Kidney (tissue), 14 donors: ENCODE data around the gene OR8D1. TPM values are rescaled to one million over a fixed set of nuclear protein-coding genes. Genes with fewer than 3 reads are reported as not detected.

ENCODE experiments used
- DNase-seq, 5 donors: peaks; one replicate each; pipeline ENCODE4 v3.0.0-alpha.2; 2013 to 2020
- FAIRE-seq: peaks from 2 replicates; lab custom pipeline; 2012; peaks lifted over from hg19 to GRCh38; lab: Jason Lieb, UNC
- H3K27ac ChIP-seq, 2 donors: one replicate each; pipeline ENCODE4 v1.7.0; 2013; ENCODE audit warnings: low read depth in 2 of 2, low read length in 2 of 2, inconsistent platforms in 1 of 2
- H3K27me3 ChIP-seq: one replicate; pipeline ENCODE4 v1.7.1; 2013; ENCODE audit warnings: low read length, inconsistent platforms; ENCODE audit not compliant: control insufficient read depth, insufficient read depth
- H3K36me3 ChIP-seq, 3 donors: one replicate each; pipeline versions ENCODE4 v1.7.0 to v1.7.1; 2013; ENCODE audit warnings: low read length in 3 of 3, control low read depth in 1 of 3, inconsistent platforms in 1 of 3; ENCODE audit not compliant: insufficient read depth in 3 of 3, control insufficient read depth in 2 of 3
- H3K4me1 ChIP-seq, 3 donors: one replicate each; pipeline versions ENCODE4 v1.7.0 to v1.7.1; 2013; ENCODE audit warnings: low read length in 3 of 3, inconsistent platforms in 1 of 3, low read depth in 1 of 3; ENCODE audit not compliant: control insufficient read depth in 2 of 3, insufficient read depth in 2 of 3
- H3K4me3 ChIP-seq, 3 donors: one replicate each; pipeline versions ENCODE4 v1.7.0 to v1.8.1; 2013; ENCODE audit warnings: low read length in 3 of 3, control low read depth in 1 of 3, inconsistent platforms in 1 of 3
- H3K9ac ChIP-seq, 3 donors: one replicate each; pipeline versions ENCODE4 v1.7.0 to v1.7.1; 2013; ENCODE audit warnings: low read length in 3 of 3, control low read depth in 1 of 3, inconsistent platforms in 1 of 3
- H3K9me3 ChIP-seq, 3 donors: one replicate each; pipeline versions ENCODE4 v1.7.0 to v1.7.1; 2013; ENCODE audit warnings: low read length in 3 of 3, control low read depth in 1 of 3, inconsistent platforms in 1 of 3; ENCODE audit not compliant: control insufficient read depth in 2 of 3, insufficient read depth in 1 of 3
- intact Hi-C: fragments of 100-400 bp; cut with DNase I; formaldehyde crosslinking; loops from one replicate; pipeline ENCODE4 v1.11.1; 2022
- polyA plus RNA-seq: library from polyadenylated mRNA; stranded (reverse); fragments of 350-450 nt; fragmentation: Illumina TruSeq; extraction: RNeasy Lipid Tissue Mini Kit (QIAGEN cat#74804); gene quantifications from one replicate; pipeline ENCODE4 v1.2.3, GENCODE V29; 2014; ENCODE audit warnings: low read depth, low replicate concordance; ENCODE audit not compliant: insufficient read depth
- total RNA-seq: library from RNA; stranded (reverse); fragmentation: NEBNext Ultra II Directional; extraction: Animal tissue kit (Norgen Biotek cat#: 25700); gene quantifications from one replicate; pipeline ENCODE4 v1.2.1, GENCODE V29; 2021
- TF ChIP-seq, protein P1 (sequence below): IDR thresholded peaks from 3 replicates; pipeline ENCODE4 v1.5.1; 2012; ENCODE audit warnings: mild to moderate bottlenecking, moderate library complexity, borderline replicate concordance; ENCODE audit not compliant: insufficient read depth; ENCODE audit errors: extremely low read depth
- donor health status: control.
- donor health status: control.
- donor health status: control.
- donor health status: control.
- donor health status: control.
- donor health status: DM: yes; HTN: yes; CAD: no.
- donor health status: Normal renal cell carcinoma (clear cell type).

OR8D1 gene
- total and polyA plus RNA-seq, 2 donors from 2014 or later, result not detected

DNA sequence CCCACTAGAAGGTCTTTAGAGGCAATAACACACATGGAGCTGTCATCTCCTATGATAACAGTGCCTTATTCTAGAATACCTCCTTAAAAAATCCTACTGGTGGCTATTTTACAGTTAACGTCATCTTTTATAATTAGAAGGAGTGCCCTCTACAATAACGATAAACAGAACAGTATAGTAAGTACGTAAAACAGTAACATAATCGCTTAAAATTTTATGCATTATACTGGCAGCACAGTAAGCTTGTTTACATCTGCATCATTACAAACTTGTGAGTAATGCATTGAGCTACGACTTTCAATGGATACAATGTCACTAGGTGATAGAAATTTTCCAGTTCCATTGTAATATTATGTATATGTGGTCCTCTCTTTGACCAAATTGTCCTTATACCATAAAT is 30.6 kb upstream of the OR8D1 start:
- Histone ChIP-seq H3K27me3 (no peaks in the 10 kb centered on the region), H3K4me1 (no peaks in the 10 kb centered on the region), H3K4me3 (no peak overlapping the region), H3K36me3 (no peaks in the 10 kb centered on the region), H3K9me3 (peaks cover 0 to under 1% (median 0%) of the 10 kb centered on the region in 3 donors), H3K9ac (no peak overlapping the region), H3K27ac (no peak overlapping the region)
- FAIRE-seq (no peak), DNase-seq (no peak)
- TF ChIP-seq, protein P1, sequence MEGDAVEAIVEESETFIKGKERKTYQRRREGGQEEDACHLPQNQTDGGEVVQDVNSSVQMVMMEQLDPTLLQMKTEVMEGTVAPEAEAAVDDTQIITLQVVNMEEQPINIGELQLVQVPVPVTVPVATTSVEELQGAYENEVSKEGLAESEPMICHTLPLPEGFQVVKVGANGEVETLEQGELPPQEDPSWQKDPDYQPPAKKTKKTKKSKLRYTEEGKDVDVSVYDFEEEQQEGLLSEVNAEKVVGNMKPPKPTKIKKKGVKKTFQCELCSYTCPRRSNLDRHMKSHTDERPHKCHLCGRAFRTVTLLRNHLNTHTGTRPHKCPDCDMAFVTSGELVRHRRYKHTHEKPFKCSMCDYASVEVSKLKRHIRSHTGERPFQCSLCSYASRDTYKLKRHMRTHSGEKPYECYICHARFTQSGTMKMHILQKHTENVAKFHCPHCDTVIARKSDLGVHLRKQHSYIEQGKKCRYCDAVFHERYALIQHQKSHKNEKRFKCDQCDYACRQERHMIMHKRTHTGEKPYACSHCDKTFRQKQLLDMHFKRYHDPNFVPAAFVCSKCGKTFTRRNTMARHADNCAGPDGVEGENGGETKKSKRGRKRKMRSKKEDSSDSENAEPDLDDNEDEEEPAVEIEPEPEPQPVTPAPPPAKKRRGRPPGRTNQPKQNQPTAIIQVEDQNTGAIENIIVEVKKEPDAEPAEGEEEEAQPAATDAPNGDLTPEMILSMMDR, result no peak
- intact Hi-C loops, result no loop called here

GRCh38 chr11:124340142-124340447 is 26.3 kb upstream of the OR8D1 start:
- no peaks in the 10 kb centered on the region for H3K9me3 ChIP-seq
- DNase-seq (no peak), FAIRE-seq (no peak)
- intact Hi-C loops, result no loop called here
- TF ChIP-seq, protein P1, result no peak
- H3K4me1 ChIP-seq, result no peaks in the 10 kb centered on the region
- H3K4me3 ChIP-seq, result no peak overlapping the region
- no peaks in the 10 kb centered on the region for H3K27me3 ChIP-seq
- no peak overlapping the region for H3K27ac ChIP-seq
- H3K36me3 ChIP-seq, result no peaks in the 10 kb centered on the region
- no peak overlapping the region for H3K9ac ChIP-seq

DNA sequence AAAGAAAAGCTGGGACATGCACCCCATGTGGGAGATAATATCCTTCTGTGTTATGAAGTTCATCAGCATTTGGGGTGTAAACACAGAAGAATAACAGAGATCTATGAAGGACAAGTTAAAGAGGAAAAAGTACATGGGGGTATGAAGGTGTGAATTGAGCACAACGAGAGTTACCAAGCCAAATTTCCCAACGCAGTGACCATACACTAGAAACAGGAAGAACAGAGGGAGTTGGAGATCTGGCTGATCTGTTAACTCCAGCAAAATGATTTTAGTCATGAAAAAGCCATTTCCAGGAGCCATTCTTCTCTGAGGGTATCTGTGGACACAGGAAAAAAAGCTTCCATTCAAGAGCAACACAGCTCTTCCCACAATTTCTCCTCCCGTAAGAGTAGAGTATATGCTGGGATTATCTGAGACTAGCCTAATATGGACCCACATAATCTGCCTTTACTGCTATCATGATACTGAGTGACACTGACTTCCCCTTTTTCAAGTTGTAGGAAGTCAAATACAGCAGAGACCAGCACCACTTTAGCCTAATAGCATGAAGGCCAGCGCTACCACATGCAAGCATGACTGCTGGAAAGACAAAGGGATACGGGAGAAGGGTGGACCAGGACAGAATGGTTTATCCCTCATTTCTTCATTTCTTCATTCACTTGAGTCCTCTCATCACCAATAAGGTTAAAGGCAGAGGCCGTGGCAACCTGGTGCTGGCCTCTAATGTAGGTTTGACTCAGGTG is 25.8 kb upstream of the OR8D1 start:
- no peak for DNase-seq
- H3K36me3 ChIP-seq, result no peaks in the 10 kb centered on the region
- no peak overlapping the region for H3K27ac ChIP-seq
- intact Hi-C loops, result no loop called here
- H3K9me3 ChIP-seq, result no peaks in the 10 kb centered on the region
- no peak overlapping the region for H3K9ac ChIP-seq
- TF ChIP-seq, protein P1, result no peak
- no peaks in the 10 kb centered on the region for H3K4me1 ChIP-seq
- FAIRE-seq, result no peak
- H3K4me3 ChIP-seq, result no peak overlapping the region
- H3K27me3 ChIP-seq, result no peaks in the 10 kb centered on the region

- no peak overlapping the region for H3K9ac ChIP-seq
- no peak overlapping the region for H3K27ac ChIP-seq
- DNase-seq (no peak), FAIRE-seq (no peak)
- TF ChIP-seq, protein P1, result no peak
- no peaks in the 10 kb centered on the region for H3K9me3 ChIP-seq
- no peaks in the 10 kb centered on the region for H3K27me3 ChIP-seq
- intact Hi-C loops, result no loop called here
- H3K36me3 ChIP-seq, result no peaks in the 10 kb centered on the region
- H3K4me3 ChIP-seq, result no peak overlapping the region
- no peaks in the 10 kb centered on the region for H3K4me1 ChIP-seq
Measured at GRCh38 chr11:124331873-124332272, 18.1 kb upstream of the OR8D1 start.
